ENCODE measurements around the gene HRH1. TPM values are rescaled to one million over a fixed set of nuclear protein-coding genes. Genes with fewer than 3 reads are reported as not detected.
"Not testable (repeated sequence)": the region's sequence is repeated elsewhere in the genome, so short reads cannot be mapped to it uniquely, and the experiment has no call there.

HRH1 gene
- total RNA-seq, 2 donors from 2014 or later = 7.2 to 20.4 TPM

- DNase-seq = no peak
- H3K4me1 ChIP-seq = no peaks in the 10 kb centered on the region
- H3K4me3 ChIP-seq = no peak overlapping the region
- no peaks in the 10 kb centered on the region for H3K9me3 ChIP-seq
- TF ChIP-seq, protein P1, sequence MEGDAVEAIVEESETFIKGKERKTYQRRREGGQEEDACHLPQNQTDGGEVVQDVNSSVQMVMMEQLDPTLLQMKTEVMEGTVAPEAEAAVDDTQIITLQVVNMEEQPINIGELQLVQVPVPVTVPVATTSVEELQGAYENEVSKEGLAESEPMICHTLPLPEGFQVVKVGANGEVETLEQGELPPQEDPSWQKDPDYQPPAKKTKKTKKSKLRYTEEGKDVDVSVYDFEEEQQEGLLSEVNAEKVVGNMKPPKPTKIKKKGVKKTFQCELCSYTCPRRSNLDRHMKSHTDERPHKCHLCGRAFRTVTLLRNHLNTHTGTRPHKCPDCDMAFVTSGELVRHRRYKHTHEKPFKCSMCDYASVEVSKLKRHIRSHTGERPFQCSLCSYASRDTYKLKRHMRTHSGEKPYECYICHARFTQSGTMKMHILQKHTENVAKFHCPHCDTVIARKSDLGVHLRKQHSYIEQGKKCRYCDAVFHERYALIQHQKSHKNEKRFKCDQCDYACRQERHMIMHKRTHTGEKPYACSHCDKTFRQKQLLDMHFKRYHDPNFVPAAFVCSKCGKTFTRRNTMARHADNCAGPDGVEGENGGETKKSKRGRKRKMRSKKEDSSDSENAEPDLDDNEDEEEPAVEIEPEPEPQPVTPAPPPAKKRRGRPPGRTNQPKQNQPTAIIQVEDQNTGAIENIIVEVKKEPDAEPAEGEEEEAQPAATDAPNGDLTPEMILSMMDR (IDR thresholded peaks at IDR 0.05) = no peak
- H3K9ac ChIP-seq (ENCODE audit: low read depth in 2 of 2, low read length in 2 of 2) = no peak overlapping the region
- no peaks in the 10 kb centered on the region for H3K27me3 ChIP-seq
- no peaks in the 10 kb centered on the region for H3K36me3 ChIP-seq
- intact Hi-C loops (cut with DNase I) = no loop called here
- no peak overlapping the region for H3K27ac ChIP-seq
Measured at GRCh38 chr3:11173828-11174465, 19.7 kb downstream of the HRH1 start.

- no peaks in the 10 kb centered on the region for H3K36me3 ChIP-seq
Measured at GRCh38 chr3:11178421-11178820, 24.1 kb downstream of the HRH1 start.

GRCh38 chr3:11184328-11184969, 30.2 kb downstream of the HRH1 start:
- H3K9ac ChIP-seq (ENCODE audit: low read depth in 2 of 2, low read length in 2 of 2); H3K9me3 ChIP-seq; H3K4me3 ChIP-seq; H3K36me3 ChIP-seq; intact Hi-C loops (cut with DNase I); H3K4me1 ChIP-seq; DNase-seq; H3K27me3 ChIP-seq; H3K27ac ChIP-seq: not testable (repeated sequence)

More at GRCh38 chr3:11178421-11178820, 24.1 kb downstream of the HRH1 start:
- Histone ChIP-seq H3K27me3 (no peaks in the 10 kb centered on the region), H3K4me3 (no peak overlapping the region), H3K27ac (no peak overlapping the region), H3K9ac (ENCODE audit: low read depth in 2 of 2, low read length in 2 of 2) (no peak overlapping the region), H3K4me1 (no peaks in the 10 kb centered on the region), H3K9me3 (no peaks in the 10 kb centered on the region)
- TF ChIP-seq, protein P1 (IDR thresholded peaks at IDR 0.05) = no peak
- intact Hi-C loops (cut with DNase I) = no loop called here
- no peak for DNase-seq

- no peaks in the 10 kb centered on the region for H3K27me3 ChIP-seq
- H3K4me1 ChIP-seq = no peaks in the 10 kb centered on the region
- H3K36me3 ChIP-seq = no peaks in the 10 kb centered on the region
- TF ChIP-seq, protein P1 (IDR thresholded peaks at IDR 0.05) = no peak
- H3K27ac ChIP-seq = no peak overlapping the region
- intact Hi-C loops (cut with DNase I) = no loop called here
- no peak overlapping the region for H3K9ac ChIP-seq (ENCODE audit: low read depth in 2 of 2, low read length in 2 of 2)
- H3K9me3 ChIP-seq = no peaks in the 10 kb centered on the region
- no peak for DNase-seq
- no peak overlapping the region for H3K4me3 ChIP-seq
Measured at GRCh38 chr3:11185144-11185543, 30.9 kb downstream of the HRH1 start.

GRCh38 chr3:11185564-11186317, 31.4 kb downstream of the HRH1 start:
- Histone ChIP-seq H3K27ac (no peak overlapping the region), H3K27me3 (no peaks in the 10 kb centered on the region), H3K4me3 (no peak overlapping the region), H3K9ac (ENCODE audit: low read depth in 2 of 2, low read length in 2 of 2) (no peak overlapping the region), H3K4me1 (no peaks in the 10 kb centered on the region), H3K9me3 (no peaks in the 10 kb centered on the region), H3K36me3 (no peaks in the 10 kb centered on the region)
- TF ChIP-seq, protein P1 (IDR thresholded peaks at IDR 0.05) = no peak
- intact Hi-C loops (cut with DNase I) = no loop called here
- DNase-seq = peak; percentile 57
